Chondrocyte (in vitro differentiated cells): Measurements from ENCODE around the gene GP2. TPM values are rescaled to one million over a fixed set of nuclear protein-coding genes. Genes with fewer than 3 reads are reported as not detected.

Experiments
- DNase-seq: peaks from one replicate; pipeline ENCODE4 v3.0.0; 2021; ENCODE audit warnings: mixed read lengths, low spot score
- H3K27ac Mint-ChIP-seq: one replicate; pipeline ENCODE4 v1.8.0; 2021; ENCODE audit warnings: mild to moderate bottlenecking, moderate library complexity, mixed read lengths; ENCODE audit not compliant: unreplicated experiment
- H3K27me3 Mint-ChIP-seq: 2 replicates; pipeline ENCODE4 v1.8.0; 2021; ENCODE audit warnings: low read depth, mixed read lengths
- H3K36me3 Mint-ChIP-seq: 2 replicates; pipeline ENCODE4 v1.8.0; 2021; ENCODE audit warnings: low read depth, mixed read lengths
- H3K4me1 Mint-ChIP-seq: 2 replicates; pipeline ENCODE4 v1.8.0; 2021; ENCODE audit warnings: low read depth, mild to moderate bottlenecking, mixed read lengths
- H3K4me3 Mint-ChIP-seq: one replicate; pipeline ENCODE4 v1.8.0; 2021; ENCODE audit warnings: mild to moderate bottlenecking, moderate library complexity, mixed read lengths; ENCODE audit not compliant: unreplicated experiment
- H3K9me3 Mint-ChIP-seq: 2 replicates; pipeline ENCODE4 v1.8.0; 2021; ENCODE audit warnings: low read depth, mixed read lengths
- total RNA-seq: library from RNA; stranded (reverse); gene quantifications from 3 replicates; pipeline ENCODE4 v1.2.1, GENCODE V29; 2021
- TF ChIP-seq, protein P1 (sequence below): fragments of 200-600 bp; sonication (generic); IDR thresholded peaks from 2 replicates; pipeline ENCODE4 v1.5.0; 2021; ENCODE audit warnings: antibody characterized with exemption, mild to moderate bottlenecking, moderate library complexity

Gene GP2
- total RNA-seq, 1 donor from 2014 or later = not detected

DNA sequence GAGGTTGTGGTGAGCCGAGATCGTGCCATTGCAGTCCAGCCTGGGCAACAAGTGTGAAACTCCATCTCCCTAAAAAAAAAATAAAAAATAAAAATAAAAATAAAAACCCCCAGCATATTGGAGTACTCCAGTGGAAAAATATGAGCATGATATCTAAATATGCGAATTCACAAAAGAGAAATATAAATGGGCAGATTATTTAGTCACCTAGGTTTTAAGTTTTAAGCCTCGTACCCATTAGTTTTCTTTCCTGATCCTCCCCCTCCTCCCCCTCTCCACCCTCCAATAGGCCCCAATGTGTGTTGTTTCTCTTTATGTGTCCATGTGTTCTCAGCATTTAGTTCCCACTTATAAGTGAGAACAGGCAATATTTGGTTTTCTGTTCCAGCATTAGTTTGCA lies 62.3 kb downstream of the GP2 start:
- DNase-seq = no peak
- Mint-ChIP-seq H3K4me1 (no peaks in the 10 kb centered on the region), H3K4me3 (no peak overlapping the region), H3K9me3 (no peaks in the 10 kb centered on the region), H3K36me3 (no peaks in the 10 kb centered on the region), H3K27ac (no peak overlapping the region), H3K27me3 (peaks cover 4% of the 10 kb centered on the region)
- TF ChIP-seq, protein P1, sequence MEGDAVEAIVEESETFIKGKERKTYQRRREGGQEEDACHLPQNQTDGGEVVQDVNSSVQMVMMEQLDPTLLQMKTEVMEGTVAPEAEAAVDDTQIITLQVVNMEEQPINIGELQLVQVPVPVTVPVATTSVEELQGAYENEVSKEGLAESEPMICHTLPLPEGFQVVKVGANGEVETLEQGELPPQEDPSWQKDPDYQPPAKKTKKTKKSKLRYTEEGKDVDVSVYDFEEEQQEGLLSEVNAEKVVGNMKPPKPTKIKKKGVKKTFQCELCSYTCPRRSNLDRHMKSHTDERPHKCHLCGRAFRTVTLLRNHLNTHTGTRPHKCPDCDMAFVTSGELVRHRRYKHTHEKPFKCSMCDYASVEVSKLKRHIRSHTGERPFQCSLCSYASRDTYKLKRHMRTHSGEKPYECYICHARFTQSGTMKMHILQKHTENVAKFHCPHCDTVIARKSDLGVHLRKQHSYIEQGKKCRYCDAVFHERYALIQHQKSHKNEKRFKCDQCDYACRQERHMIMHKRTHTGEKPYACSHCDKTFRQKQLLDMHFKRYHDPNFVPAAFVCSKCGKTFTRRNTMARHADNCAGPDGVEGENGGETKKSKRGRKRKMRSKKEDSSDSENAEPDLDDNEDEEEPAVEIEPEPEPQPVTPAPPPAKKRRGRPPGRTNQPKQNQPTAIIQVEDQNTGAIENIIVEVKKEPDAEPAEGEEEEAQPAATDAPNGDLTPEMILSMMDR = no peak

DNA sequence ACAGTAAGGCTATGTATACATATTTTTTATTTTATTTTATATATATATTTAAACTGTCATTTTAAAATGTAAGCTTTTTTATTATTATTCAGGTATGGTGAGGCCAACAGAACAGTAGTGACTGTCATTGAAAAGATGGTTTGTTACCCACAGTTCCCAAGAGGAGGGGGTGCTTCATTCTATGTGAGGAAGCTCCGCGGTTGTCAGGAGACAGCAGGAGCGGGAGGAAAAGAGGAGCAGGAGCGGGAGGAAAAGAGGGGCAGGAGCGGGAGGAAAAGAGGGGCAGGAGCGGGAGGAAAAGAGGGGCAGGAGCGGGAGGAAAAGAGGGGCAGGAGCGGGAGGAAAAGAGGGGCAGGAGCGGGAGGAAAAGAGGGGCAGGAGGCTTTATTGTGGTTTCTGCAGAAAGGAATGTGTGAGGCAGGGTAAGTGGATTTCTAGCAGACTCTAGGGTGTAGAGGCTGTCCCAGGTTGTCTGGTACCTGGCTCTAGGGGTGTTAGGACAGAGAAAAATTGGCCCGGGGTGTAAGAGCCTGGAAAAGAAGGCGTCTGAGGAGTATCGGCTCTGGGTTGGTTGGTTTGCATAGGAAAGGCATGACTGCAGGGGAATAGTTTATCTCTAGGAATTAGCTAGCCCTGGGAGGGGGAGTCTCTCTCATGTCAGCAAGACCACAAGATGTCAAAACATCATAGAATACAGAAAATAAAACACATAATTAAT lies 64.0 kb downstream of the GP2 start:
- peaks cover 8% of the 10 kb centered on the region for H3K9me3 Mint-ChIP-seq
- H3K4me3 Mint-ChIP-seq = no peak overlapping the region
- no peaks in the 10 kb centered on the region for H3K4me1 Mint-ChIP-seq
- no peak overlapping the region for H3K27ac Mint-ChIP-seq
- H3K36me3 Mint-ChIP-seq = no peaks in the 10 kb centered on the region
- DNase-seq = no peak
- TF ChIP-seq, protein P1 = no peak
- peaks cover 4% of the 10 kb centered on the region for H3K27me3 Mint-ChIP-seq

DNA sequence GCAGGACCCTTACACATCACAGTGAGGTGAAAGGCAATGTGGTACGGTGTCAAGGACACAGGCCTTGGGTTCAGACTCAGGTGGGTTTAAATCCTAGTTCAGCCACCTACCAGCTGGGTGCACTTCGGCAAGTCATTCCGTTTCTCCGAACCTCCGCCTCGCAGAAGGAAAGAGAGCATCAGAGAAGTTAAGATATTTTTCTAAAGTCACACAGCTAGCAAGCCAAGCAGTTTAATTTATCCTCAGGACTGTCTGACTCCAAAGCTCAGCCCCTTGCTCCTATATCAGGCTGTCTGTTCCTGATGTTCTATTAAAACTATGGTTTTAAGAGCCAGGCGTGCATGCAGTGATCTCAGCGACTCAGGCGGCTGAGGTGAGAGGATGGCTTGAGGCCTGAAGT lies 65.1 kb downstream of the GP2 start:
- H3K27ac Mint-ChIP-seq = no peak overlapping the region
- H3K36me3 Mint-ChIP-seq = no peaks in the 10 kb centered on the region
- H3K9me3 Mint-ChIP-seq = peaks cover 8% of the 10 kb centered on the region
- H3K27me3 Mint-ChIP-seq = peaks cover 4% of the 10 kb centered on the region
- no peak overlapping the region for H3K4me3 Mint-ChIP-seq
- TF ChIP-seq, protein P1 = no peak
- no peaks in the 10 kb centered on the region for H3K4me1 Mint-ChIP-seq
- DNase-seq = no peak

DNA sequence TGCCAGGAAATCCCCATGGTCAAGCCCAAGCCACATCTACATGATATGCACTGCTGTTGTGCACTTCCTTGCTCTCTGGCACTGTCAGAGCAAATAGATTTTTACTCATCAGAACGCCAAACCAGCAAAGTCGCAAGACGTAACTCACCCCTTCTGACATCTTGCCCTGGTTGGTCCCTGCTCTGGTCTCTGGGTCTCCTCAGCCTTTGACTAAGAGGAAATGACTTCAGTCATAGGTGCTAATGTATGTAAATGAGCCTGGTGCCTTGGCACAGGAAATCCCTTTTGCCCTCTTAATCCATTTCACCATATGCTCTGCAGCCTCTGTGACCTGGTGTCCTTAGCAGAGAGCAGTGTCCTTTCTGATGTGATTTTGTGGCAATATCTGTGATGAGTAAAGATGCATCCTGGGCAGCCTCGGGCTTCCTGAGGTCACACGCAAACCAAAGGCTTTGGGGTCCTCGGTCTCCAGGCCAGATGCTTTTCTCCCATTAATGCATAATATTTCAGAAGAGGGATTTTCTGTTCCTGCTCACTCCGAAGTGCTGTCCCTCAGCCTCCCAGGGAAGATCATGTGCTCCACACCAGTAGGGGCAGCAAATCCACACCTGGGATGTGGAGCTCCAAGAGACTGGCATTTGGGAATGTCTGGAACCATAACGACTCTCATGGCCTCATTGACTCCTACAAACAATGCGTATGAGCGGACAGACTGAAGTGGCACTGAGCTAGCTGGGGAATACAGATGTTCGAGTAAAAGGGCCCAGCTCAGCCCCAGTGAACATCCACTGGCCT lies 66.9 kb downstream of the GP2 start:
- H3K36me3 Mint-ChIP-seq = no peaks in the 10 kb centered on the region
- no peak overlapping the region for H3K27ac Mint-ChIP-seq
- H3K4me1 Mint-ChIP-seq = no peaks in the 10 kb centered on the region
- DNase-seq = no peak
- no peak overlapping the region for H3K4me3 Mint-ChIP-seq
- TF ChIP-seq, protein P1 = no peak
- peaks cover 4% of the 10 kb centered on the region for H3K27me3 Mint-ChIP-seq
- H3K9me3 Mint-ChIP-seq = peaks cover 8% of the 10 kb centered on the region

Other genes starting within 250 kb of the GP2 start
- not detected in 3 replicates for gene UMOD, start 25.2 kb upstream of the GP2 start, total RNA-seq
- not detected in 3 replicates for gene PDILT, start 77.2 kb upstream of the GP2 start, total RNA-seq
- 0.99 to 2.1 TPM (median 1.7 TPM) in 3 replicates for gene ACSM5, start 82.0 kb upstream of the GP2 start, total RNA-seq
- gene ACSM2A, start 124.0 kb upstream of the GP2 start, total RNA-seq = 0.21 TPM in 1 of 3 replicates, not detected in the others
- 0.38 TPM in 1 of 3 replicates, not detected in the others for gene ACSM2B, start 248.9 kb upstream of the GP2 start, total RNA-seq